Activated CD8-positive, alpha-beta memory T cell treated with anti-CD3 and anti-CD28 coated beads, Interleukin-2, amount 50 U/mL, for 24 hours (primary cell): ENCODE data around the gene OR8H2.
"Not testable (repeated sequence)": the region's sequence is repeated elsewhere in the genome, so short reads cannot be mapped to it uniquely, and the experiment has no call there.

Experiments used
- DNase-seq: peaks from one replicate; pipeline ENCODE4 v3.0.0-alpha.2; 2020; ENCODE audit errors: extremely low read depth

The OR8H2 gene

GRCh38 chr11:56103210-56103737 lies at the start of gene OR8H2:
Gene OR8H2, plus strand, starts transcription at chr11:56103687. Its CDS starts 1,356 bp downstream, at chr11:56105043.
- no peak for DNase-seq

- not testable (repeated sequence) for DNase-seq
Measured at GRCh38 chr11:56056366-56056765, 47.1 kb upstream of the OR8H2 start.

- DNase-seq, result not testable (repeated sequence)
Measured at GRCh38 chr11:56057661-56058237, 45.7 kb upstream of the OR8H2 start.

- not testable (repeated sequence) for DNase-seq
Measured at GRCh38 chr11:56058260-56058780, 45.2 kb upstream of the OR8H2 start.

GRCh38 chr11:56066980-56067379 lies 36.5 kb upstream of the OR8H2 start:
- DNase-seq, result no peak

GRCh38 chr11:56089697-56090096 lies 13.8 kb upstream of the OR8H2 start:
- DNase-seq, result no peak

GRCh38 chr11:56093008-56093407 lies 10.5 kb upstream of the OR8H2 start, which contains the start of gene OR8I2:
Gene OR8I2, plus strand, starts transcription at chr11:56093308. Its CDS starts 0 bp downstream, at chr11:56093308.
- DNase-seq, result no peak

GRCh38 chr11:56122073-56122472 lies 18.6 kb downstream of the OR8H2 start, which contains the start of gene OR8H3:
Gene OR8H3, plus strand, starts transcription at chr11:56122373. Its CDS starts 0 bp downstream, at chr11:56122373.
- no peak for DNase-seq

GRCh38 chr11:56140151-56140661 lies 36.7 kb downstream of the OR8H2 start, which contains the start of gene OR8J3:
Gene OR8J3, minus strand, starts transcription at chr11:56140201. Its CDS starts 2,483 bp downstream, at chr11:56137718.
- DNase-seq, result no peak

- not testable (repeated sequence) for DNase-seq
Measured at GRCh38 chr11:56143681-56144080, 40.2 kb downstream of the OR8H2 start.

GRCh38 chr11:56151376-56151775 lies 47.9 kb downstream of the OR8H2 start:
- DNase-seq, result no peak

- DNase-seq, result no peak
Measured at GRCh38 chr11:56152333-56152732, 48.8 kb downstream of the OR8H2 start.
